Brain microvascular endothelial cell (primary cell): ENCODE results near the gene ADRA2A.

ENCODE experiments used
- DNase-seq: peaks from one replicate; pipeline ENCODE4 v3.0.0-alpha.2; 2020
- H3K27ac ChIP-seq: fragments of 250-450 bp; sonication (Bioruptor Pico); 2 replicates; pipeline ENCODE4 v1.5.1; 2020; ENCODE audit warnings: mild to moderate bottlenecking, moderate library complexity
- H3K27me3 ChIP-seq: fragments of 250-450 bp; sonication (Bioruptor Pico); replicated peaks from 2 replicates; pipeline ENCODE4 v1.5.1; 2020; ENCODE audit warnings: mild to moderate bottlenecking
- H3K36me3 ChIP-seq: fragments of 250-450 bp; sonication (Bioruptor Pico); replicated peaks from 2 replicates; pipeline ENCODE4 v1.5.1; 2020; ENCODE audit warnings: mild to moderate bottlenecking
- H3K4me3 ChIP-seq: 2 replicates; pipeline ENCODE4 v1.5.1; 2011; ENCODE audit warnings: low read depth, mild to moderate bottlenecking, control low read depth, low read length, moderate library complexity
- CTCF ChIP-seq: IDR thresholded peaks from 2 replicates; pipeline ENCODE4 v1.5.1; 2011; ENCODE audit warnings: low read depth, mild to moderate bottlenecking, moderate library complexity, low read length, control low read depth, inconsistent platforms; ENCODE audit errors: missing control alignments
- in situ Hi-C: cut with HindIII; loops from 2 replicates; pipeline ENCODE4 v1.10.0; 2017; ENCODE audit warnings: low sequenced_read_pairs, low pct_ligation_motif_present

Gene ADRA2A

GRCh38 chr10:111080224-111080623, 3.4 kb downstream of the ADRA2A start:
- Histone ChIP-seq H3K4me3 (no peak overlapping the region), H3K36me3 (no peaks in the 10 kb centered on the region), H3K27me3 (peaks cover 31% of the 10 kb centered on the region), H3K27ac (no peak overlapping the region)
- in situ Hi-C loops: no loop called here
- TF ChIP-seq CTCF: no peak
- no peak for DNase-seq

- Histone ChIP-seq H3K36me3 (no peaks in the 10 kb centered on the region), H3K27me3 (peaks cover 21% of the 10 kb centered on the region), H3K4me3 (no peak overlapping the region), H3K27ac (no peak overlapping the region)
- DNase-seq: no peak
- TF ChIP-seq CTCF: no peak
- in situ Hi-C loops: no loop called here
These were observed 4.8 kb downstream of the ADRA2A start for GRCh38 chr10:111081595-111081994.

DNA sequence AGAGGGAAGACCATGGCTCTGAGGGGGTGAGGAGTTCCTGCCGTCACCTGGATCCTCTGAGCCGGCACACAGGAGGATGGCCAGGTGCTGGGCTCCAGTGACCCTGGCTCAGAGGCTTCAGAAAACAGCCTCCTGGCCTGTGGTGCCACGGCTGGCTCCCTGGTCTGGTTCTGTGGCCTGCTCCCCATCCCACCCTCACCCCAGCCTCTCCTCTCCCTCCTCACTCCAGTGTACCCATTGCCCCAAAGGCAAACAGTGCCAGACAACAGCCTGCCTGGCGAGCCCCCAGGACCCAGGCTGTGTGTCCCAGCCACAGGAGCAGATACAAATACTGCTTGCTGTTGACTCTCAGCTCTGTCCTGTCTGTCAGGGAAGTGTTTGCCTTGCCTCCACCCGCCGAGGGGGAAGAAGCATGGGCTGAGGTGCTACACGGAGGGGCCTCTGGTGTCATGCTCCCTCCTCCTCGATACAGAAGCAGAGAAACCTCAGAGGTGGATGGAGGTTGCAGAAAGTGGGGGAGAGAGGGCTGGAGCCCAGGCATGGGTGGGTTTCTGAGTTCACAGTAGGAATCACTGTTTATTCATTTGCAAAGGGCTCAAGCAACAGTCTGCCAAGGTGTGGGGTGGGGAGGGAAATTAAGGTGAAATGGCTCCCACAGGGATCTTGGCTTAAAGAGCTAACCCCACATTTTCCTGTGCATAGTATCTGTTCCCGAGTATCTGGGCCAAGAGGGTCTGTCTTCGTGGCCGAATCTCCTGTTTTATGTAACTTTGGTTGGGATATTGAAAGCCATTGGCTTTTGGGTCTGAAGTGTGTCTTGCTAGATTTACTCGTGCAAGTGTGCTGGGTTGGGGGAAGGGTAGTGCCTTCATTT, 5.5 kb downstream of the ADRA2A start:
- no peak for DNase-seq
- in situ Hi-C loops: no loop called here
- no peak for TF ChIP-seq CTCF

DNA sequence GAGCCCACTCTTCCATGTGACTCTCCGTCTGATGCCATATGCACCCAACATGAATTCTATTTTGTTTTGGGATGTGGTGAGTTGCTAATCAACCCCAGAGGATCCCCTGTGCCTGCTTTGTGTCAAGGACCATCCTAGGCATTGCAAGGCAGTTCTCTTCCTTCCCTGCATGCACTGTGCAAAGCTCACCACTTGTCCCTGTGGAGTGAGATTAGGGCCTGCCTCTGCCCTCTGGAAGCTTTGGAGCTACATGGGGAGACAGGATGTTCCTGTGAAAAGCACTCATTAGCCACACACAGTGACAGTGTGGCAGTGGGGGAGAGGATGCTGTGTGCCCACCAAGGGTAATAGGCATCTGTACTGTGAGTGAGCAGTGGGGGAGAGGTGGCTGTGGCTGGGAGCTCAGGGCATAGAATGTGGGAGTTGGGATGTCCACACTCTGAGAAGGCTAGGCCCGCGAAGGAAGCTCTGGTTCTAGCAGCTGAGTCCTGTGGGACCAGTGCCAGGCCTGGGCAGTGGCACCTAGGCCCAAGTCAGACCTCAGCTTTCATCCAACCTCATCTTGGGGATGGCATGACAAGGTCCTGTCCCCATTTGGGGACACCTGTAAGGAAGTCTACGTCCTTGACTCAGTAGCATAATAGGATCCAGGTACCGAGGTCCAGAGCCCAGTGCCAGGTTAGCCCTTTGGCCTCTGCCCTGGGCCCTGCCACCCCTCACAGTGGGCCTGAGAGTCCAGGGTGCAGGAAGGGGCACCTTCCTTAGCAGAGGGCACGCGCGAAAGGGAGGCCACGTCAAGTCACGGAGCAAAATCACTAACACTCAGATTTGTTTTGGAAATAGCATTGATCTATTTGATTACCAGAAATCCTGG, 6.6 kb downstream of the ADRA2A start:
- in situ Hi-C loops: no loop called here
- no peak for DNase-seq

More for the DNA sequence above, 5.5 kb downstream of the ADRA2A start:
- Histone ChIP-seq H3K4me3 (no peak overlapping the region), H3K36me3 (no peaks in the 10 kb centered on the region), H3K27me3 (peaks cover 18% of the 10 kb centered on the region), H3K27ac (no peak overlapping the region)

More for the DNA sequence above, 6.6 kb downstream of the ADRA2A start:
- Histone ChIP-seq H3K27me3 (peaks cover 9% of the 10 kb centered on the region), H3K36me3 (no peaks in the 10 kb centered on the region), H3K4me3 (no peak overlapping the region), H3K27ac (no peak overlapping the region)
- TF ChIP-seq CTCF: no peak
